SU-DHL-6 (cell line): ENCODE results near the gene ACD.

Experiments used
- EZH2phosphoT487 ChIP-seq: fragments of 200-600 bp; sonication (generic), shearing (Covaris generic); conservative IDR thresholded peaks from 2 replicates; pipeline ENCODE4 v1.6.1; 2018; ENCODE audit warnings: mild to moderate bottlenecking, antibody characterized with exemption, low read length, moderate library complexity, mixed read lengths
- TF ChIP-seq, protein P1 (sequence below): fragments of 200-600 bp; sonication (generic); IDR thresholded peaks from one replicate; pipeline ENCODE4 v1.5.1; 2017; ENCODE audit warnings: antibody characterized with exemption, mild to moderate bottlenecking, low read length, moderate library complexity; ENCODE audit not compliant: insufficient read depth, poor library complexity, severe bottlenecking

- TF ChIP-seq, protein P1, sequence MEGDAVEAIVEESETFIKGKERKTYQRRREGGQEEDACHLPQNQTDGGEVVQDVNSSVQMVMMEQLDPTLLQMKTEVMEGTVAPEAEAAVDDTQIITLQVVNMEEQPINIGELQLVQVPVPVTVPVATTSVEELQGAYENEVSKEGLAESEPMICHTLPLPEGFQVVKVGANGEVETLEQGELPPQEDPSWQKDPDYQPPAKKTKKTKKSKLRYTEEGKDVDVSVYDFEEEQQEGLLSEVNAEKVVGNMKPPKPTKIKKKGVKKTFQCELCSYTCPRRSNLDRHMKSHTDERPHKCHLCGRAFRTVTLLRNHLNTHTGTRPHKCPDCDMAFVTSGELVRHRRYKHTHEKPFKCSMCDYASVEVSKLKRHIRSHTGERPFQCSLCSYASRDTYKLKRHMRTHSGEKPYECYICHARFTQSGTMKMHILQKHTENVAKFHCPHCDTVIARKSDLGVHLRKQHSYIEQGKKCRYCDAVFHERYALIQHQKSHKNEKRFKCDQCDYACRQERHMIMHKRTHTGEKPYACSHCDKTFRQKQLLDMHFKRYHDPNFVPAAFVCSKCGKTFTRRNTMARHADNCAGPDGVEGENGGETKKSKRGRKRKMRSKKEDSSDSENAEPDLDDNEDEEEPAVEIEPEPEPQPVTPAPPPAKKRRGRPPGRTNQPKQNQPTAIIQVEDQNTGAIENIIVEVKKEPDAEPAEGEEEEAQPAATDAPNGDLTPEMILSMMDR: no peak
- TF ChIP-seq EZH2phosphoT487: no peak
Observed at GRCh38 chr16:67699265-67699664, 39.2 kb upstream of the ACD start.
